Adrenal gland (tissue), 5 donors: Measurements from ENCODE around the gene EBF3.

Experiments
- CTCF ChIP-seq, 6 experiments: fragments of 450-650 bp in 4 of 6; fragments of 200-600 bp in 2 of 6; sonication (generic) in 1 of 6; IDR thresholded peaks; 1 replicate in 5 of 6; 2 replicates in 1 of 6; pipeline versions ENCODE4 v1.5.1 to v1.8.0; 2016 to 2021; ENCODE audit warnings: antibody characterized with exemption in 6 of 6, mild to moderate bottlenecking in 2 of 6, moderate library complexity in 1 of 6
- POLR2A ChIP-seq, 2 donors: fragments of 450-650 bp; IDR thresholded peaks; one replicate each; pipeline ENCODE4 v1.6.1; 2017; ENCODE audit warnings: antibody characterized with exemption in 2 of 2, mild to moderate bottlenecking in 2 of 2, moderate library complexity in 1 of 2
- donor health status: DM: no; HTN: no; CAD: no.

- TF ChIP-seq POLR2A (IDR thresholded peaks at IDR 0.05) (no peak), CTCF (IDR thresholded peaks at IDR 0.05) (peak in 3 of 6 experiments; percentile 38 to 60 (median 49))
Observed at GRCh38 chr10:129971381-129972144, 7.5 kb upstream of the EBF3 start.
